ENCODE results near the gene UBAC2.

DNA sequence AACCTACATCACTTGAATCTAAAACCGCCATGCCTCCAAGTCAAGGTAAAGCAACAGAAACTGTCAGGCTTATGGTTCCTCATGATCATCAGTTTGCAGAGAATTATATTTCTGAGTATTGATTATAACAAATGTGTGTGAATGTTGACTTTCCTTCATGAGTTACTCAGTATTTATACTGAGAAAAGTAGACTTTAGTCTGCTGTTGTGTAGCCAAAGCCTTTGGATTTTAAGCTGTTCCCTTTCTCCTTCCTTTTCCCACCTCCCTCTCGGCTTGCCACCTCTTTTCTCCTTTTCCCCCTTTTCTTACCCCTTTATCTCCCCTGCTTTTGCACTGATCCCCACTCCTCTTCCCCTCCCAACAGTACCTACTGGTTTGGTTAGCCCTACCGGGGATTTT, 78.2 kb downstream of the UBAC2 start:
- no peak for TF ChIP-seq POLR2A (IDR thresholded peaks at IDR 0.05; ENCODE audit: low read depth, low read length)
- TF ChIP-seq TAF1 (IDR thresholded peaks at IDR 0.05; ENCODE audit: low read depth, low read length): no peak
- TF ChIP-seq POLR2AphosphoS5 (IDR thresholded peaks at IDR 0.05; ENCODE audit: low read depth, low read length): no peak
